CD14-positive monocyte (primary cell): ENCODE measurements around the gene GALNTL6. TPM values are rescaled to one million over a fixed set of nuclear protein-coding genes. Genes with fewer than 3 reads are reported as not detected.

Source experiments
- DNase-seq, 3 donors: peaks; one replicate each; pipeline ENCODE4 v3.0.0-alpha.2; 2011 to 2022
- H2AFZ ChIP-seq: 2 replicates; pipeline ENCODE4 v1.6.0; 2012; ENCODE audit warnings: mild to moderate bottlenecking, low read depth, low read length, inconsistent platforms; ENCODE audit not compliant: insufficient read depth, poor library complexity, severe bottlenecking
- H3K27ac ChIP-seq, 2 donors: 1 replicate in 1 of 2; 2 replicates in 1 of 2; pipeline ENCODE4 v1.5.1; 2012 to 2013; ENCODE audit warnings: low read length in 2 of 2, control low read depth in 1 of 2, inconsistent platforms in 1 of 2, low read depth in 1 of 2, mild to moderate bottlenecking in 1 of 2
- H3K27me3 ChIP-seq, 2 donors: one replicate each; pipeline versions ENCODE4 v1.6.0 to v1.6.1; 2011 to 2013; ENCODE audit warnings: low read length in 2 of 2; ENCODE audit not compliant: control insufficient read depth in 2 of 2, insufficient read depth in 2 of 2
- H3K36me3 ChIP-seq, 2 donors: replicated peaks in 1 of 2; 1 replicate in 1 of 2; 2 replicates in 1 of 2; pipeline versions ENCODE4 v1.5.1 to v1.6.1; 2012 to 2013; ENCODE audit warnings: low read length in 2 of 2, control low read depth in 1 of 2, inconsistent platforms in 1 of 2, mild to moderate bottlenecking in 1 of 2; ENCODE audit not compliant: insufficient read depth in 2 of 2, control insufficient read depth in 1 of 2
- H3K4me1 ChIP-seq, 2 donors: 1 replicate in 1 of 2; 2 replicates in 1 of 2; pipeline versions ENCODE4 v1.5.1 to v1.6.1; 2012 to 2013; ENCODE audit warnings: low read length in 2 of 2, control low read depth in 1 of 2, inconsistent platforms in 1 of 2, mild to moderate bottlenecking in 1 of 2, moderate library complexity in 1 of 2; ENCODE audit not compliant: insufficient read depth in 2 of 2, control insufficient read depth in 1 of 2
- H3K4me2 ChIP-seq: replicated peaks from 2 replicates; pipeline ENCODE3; 2012; ENCODE audit warnings: low read length, moderate library complexity, mild to moderate bottlenecking; ENCODE audit not compliant: poor library complexity, severe bottlenecking; ENCODE audit errors: extremely low read depth
- H3K4me3 ChIP-seq, 3 experiments: fragments of 200-600 bp in 1 of 3; sonication (generic) in 1 of 3; replicated peaks in 1 of 3; 1 replicate in 2 of 3; 2 replicates in 1 of 3; pipeline ENCODE4 v1.5.1; 2011 to 2013; ENCODE audit warnings: low read length in 3 of 3, mild to moderate bottlenecking in 3 of 3, control low read depth in 2 of 3, low read depth in 2 of 3, inconsistent platforms in 1 of 3, moderate library complexity in 1 of 3
- H3K79me2 ChIP-seq: 2 replicates; pipeline ENCODE4 v1.6.0; 2012; ENCODE audit warnings: mild to moderate bottlenecking, control low read depth, inconsistent platforms, low read length, moderate library complexity; ENCODE audit not compliant: insufficient read depth
- H3K9ac ChIP-seq: 2 replicates; pipeline ENCODE4 v1.6.0; 2017; ENCODE audit warnings: low read length, mild to moderate bottlenecking; ENCODE audit not compliant: insufficient read depth, poor library complexity, severe bottlenecking
- H3K9me3 ChIP-seq, 2 donors: replicated peaks in 1 of 2; 1 replicate in 1 of 2; 2 replicates in 1 of 2; pipeline versions ENCODE4 v1.5.1 to v1.6.1; 2012 to 2013; ENCODE audit warnings: low read length in 2 of 2, control low read depth in 1 of 2; ENCODE audit not compliant: control insufficient read depth in 1 of 2, insufficient read depth in 1 of 2
- H4K20me1 ChIP-seq: 2 replicates; pipeline ENCODE4 v1.6.0; 2012; ENCODE audit warnings: mild to moderate bottlenecking, low read length, control low read depth, moderate library complexity; ENCODE audit not compliant: insufficient read depth
- H3K27ac Mint-ChIP-seq, 7 donors: one replicate each; pipeline ENCODE4 v1.8.0; 2020; ENCODE audit warnings: mild to moderate bottlenecking in 7 of 7, mixed read lengths in 7 of 7, moderate library complexity in 6 of 7, inconsistent platforms in 2 of 7
- H3K27me3 Mint-ChIP-seq, 3 donors: one replicate each; pipeline ENCODE4 v1.8.0; 2021 to 2022; ENCODE audit warnings: low read depth in 3 of 3, mild to moderate bottlenecking in 3 of 3, mixed read lengths in 3 of 3, moderate library complexity in 3 of 3, inconsistent platforms in 1 of 3
- H3K36me3 Mint-ChIP-seq, 2 donors: one replicate each; pipeline ENCODE4 v1.8.0; 2020; ENCODE audit warnings: mixed read lengths in 2 of 2, inconsistent platforms in 1 of 2, mild to moderate bottlenecking in 1 of 2
- H3K4me1 Mint-ChIP-seq: one replicate; pipeline ENCODE4 v1.8.0; 2020; ENCODE audit warnings: mild to moderate bottlenecking, mixed read lengths
- H3K4me3 Mint-ChIP-seq, 2 donors: one replicate each; pipeline ENCODE4 v1.8.0; 2020; ENCODE audit warnings: mild to moderate bottlenecking in 2 of 2, mixed read lengths in 2 of 2, moderate library complexity in 1 of 2
- H3K9me3 Mint-ChIP-seq, 7 donors: one replicate each; pipeline ENCODE4 v1.8.0; 2020 to 2022; ENCODE audit warnings: mixed read lengths in 7 of 7, mild to moderate bottlenecking in 6 of 7, moderate library complexity in 6 of 7, inconsistent platforms in 2 of 7
- WGBS: methylation state at CpG from one replicate; pipeline ENCODE4 v1.1.5; 2013; ENCODE audit warnings: missing lambda C conversion rate; ENCODE audit not compliant: insufficient coverage; 5-methylcytosine and 5-hydroxymethylcytosine counted together
- intact Hi-C, 2 donors: fragments of 100-400 bp; cut with micrococcal nuclease; formaldehyde crosslinking; loops; one replicate each; pipeline versions ENCODE4 v1.15.0 to v1.15.1; 2023
- polyA plus RNA-seq, 3 donors: library from polyadenylated mRNA; depleted of rRNA in 1 of 3; unstranded in 2 of 3; stranded (reverse) in 1 of 3; fragments of 300-500 nt in 2 of 3; fragments of >200 nt in 1 of 3; fragmentation: Illumina TruSeq in 2 of 3; gene quantifications; 1 replicate in 2 of 3; 2 replicates in 1 of 3; pipeline ENCODE4 v1.2.3, GENCODE V29; 2012 to 2021
- TF ChIP-seq, protein P1 (sequence below): fragments of 200-600 bp; IDR thresholded peaks from one replicate; pipeline ENCODE4 v1.8.0; 2022; ENCODE audit warnings: antibody characterized with exemption, mild to moderate bottlenecking

The GALNTL6 gene
- polyA plus RNA-seq, 3 donors = 0.05 TPM; not detected in 2

DNA sequence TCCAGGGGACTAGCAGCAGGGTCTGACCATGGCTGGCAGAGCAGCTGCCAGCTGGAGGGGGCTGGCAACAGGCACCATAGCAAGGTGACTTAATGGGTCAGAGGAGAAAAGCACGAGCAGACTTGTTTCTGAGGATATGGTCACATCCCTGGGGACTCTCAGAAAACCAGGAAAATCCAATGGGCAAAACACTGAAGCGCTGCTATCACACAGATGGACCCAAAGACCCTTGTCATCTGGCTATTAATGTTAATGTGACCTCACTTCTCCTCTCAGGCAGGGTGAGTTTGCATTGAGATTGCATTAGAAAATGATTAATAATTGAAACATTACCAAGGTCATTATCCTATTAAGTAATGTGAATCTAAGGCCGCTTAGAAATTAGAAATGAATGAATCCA lies 1061.7 kb downstream of the GALNTL6 start:
- Mint-ChIP-seq H3K36me3 (no peaks in the 10 kb centered on the region), H3K4me3 (no peak overlapping the region), H3K9me3 (no peaks in the 10 kb centered on the region), H3K27me3 (peaks cover under 1 to 4% (median 1%) of the 10 kb centered on the region in 3 donors), H3K27ac (no peak overlapping the region), H3K4me1 (no peaks in the 10 kb centered on the region)
- no peak overlapping the region for H2AFZ ChIP-seq
- TF ChIP-seq, protein P1, sequence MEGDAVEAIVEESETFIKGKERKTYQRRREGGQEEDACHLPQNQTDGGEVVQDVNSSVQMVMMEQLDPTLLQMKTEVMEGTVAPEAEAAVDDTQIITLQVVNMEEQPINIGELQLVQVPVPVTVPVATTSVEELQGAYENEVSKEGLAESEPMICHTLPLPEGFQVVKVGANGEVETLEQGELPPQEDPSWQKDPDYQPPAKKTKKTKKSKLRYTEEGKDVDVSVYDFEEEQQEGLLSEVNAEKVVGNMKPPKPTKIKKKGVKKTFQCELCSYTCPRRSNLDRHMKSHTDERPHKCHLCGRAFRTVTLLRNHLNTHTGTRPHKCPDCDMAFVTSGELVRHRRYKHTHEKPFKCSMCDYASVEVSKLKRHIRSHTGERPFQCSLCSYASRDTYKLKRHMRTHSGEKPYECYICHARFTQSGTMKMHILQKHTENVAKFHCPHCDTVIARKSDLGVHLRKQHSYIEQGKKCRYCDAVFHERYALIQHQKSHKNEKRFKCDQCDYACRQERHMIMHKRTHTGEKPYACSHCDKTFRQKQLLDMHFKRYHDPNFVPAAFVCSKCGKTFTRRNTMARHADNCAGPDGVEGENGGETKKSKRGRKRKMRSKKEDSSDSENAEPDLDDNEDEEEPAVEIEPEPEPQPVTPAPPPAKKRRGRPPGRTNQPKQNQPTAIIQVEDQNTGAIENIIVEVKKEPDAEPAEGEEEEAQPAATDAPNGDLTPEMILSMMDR = no peak
- H3K4me1 ChIP-seq = no peaks in the 10 kb centered on the region
- no peaks in the 10 kb centered on the region for H3K79me2 ChIP-seq
- 89% methylated on average over 1 of the region's 3 CpGs for WGBS
- no peaks in the 10 kb centered on the region for H3K27me3 ChIP-seq
- no peak overlapping the region for H3K27ac ChIP-seq
- H3K36me3 ChIP-seq = no peaks in the 10 kb centered on the region
- H3K9me3 ChIP-seq = no peaks in the 10 kb centered on the region
- H3K4me3 ChIP-seq = no peak overlapping the region
- H3K4me2 ChIP-seq = no peak overlapping the region
- no peak overlapping the region for H3K9ac ChIP-seq
- no peak for DNase-seq
- no peaks in the 10 kb centered on the region for H4K20me1 ChIP-seq
- intact Hi-C loops = no loop called here

DNA sequence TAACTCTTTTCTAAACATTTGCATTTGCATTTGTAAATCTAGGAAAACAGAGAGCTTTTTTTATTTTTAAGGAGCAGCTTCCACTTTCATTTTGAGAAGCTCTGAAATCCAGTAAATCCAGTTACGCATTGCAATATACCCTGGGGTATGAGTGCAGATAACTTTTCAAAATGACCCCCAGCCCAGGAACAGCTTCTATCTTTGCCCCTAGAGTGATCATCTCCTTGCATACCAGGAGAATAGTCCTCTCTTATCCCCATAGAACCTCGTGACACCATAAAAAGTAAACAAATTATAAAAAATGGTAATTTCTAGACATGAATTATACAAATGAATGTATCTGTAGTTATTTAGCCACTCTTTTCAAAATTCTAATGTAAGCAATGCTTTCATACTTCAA lies 1063.2 kb downstream of the GALNTL6 start:
- no peaks in the 10 kb centered on the region for H3K36me3 Mint-ChIP-seq
- Histone ChIP-seq H3K4me3 (no peak overlapping the region), H4K20me1 (no peaks in the 10 kb centered on the region), H3K9me3 (no peaks in the 10 kb centered on the region), H3K4me2 (no peak overlapping the region), H3K4me1 (no peaks in the 10 kb centered on the region), H3K27ac (no peak overlapping the region), H3K9ac (no peak overlapping the region), H3K36me3 (no peaks in the 10 kb centered on the region), H2AFZ (no peak overlapping the region), H3K27me3 (no peaks in the 10 kb centered on the region), H3K79me2 (no peaks in the 10 kb centered on the region)
- no peaks in the 10 kb centered on the region for H3K9me3 Mint-ChIP-seq
- intact Hi-C loops = no loop called here
- no peaks in the 10 kb centered on the region for H3K4me1 Mint-ChIP-seq
- no peak overlapping the region for H3K4me3 Mint-ChIP-seq
- H3K27ac Mint-ChIP-seq = no peak overlapping the region
- no peak for DNase-seq
- H3K27me3 Mint-ChIP-seq = peaks cover 0 to 4% (median 1%) of the 10 kb centered on the region in 3 donors
- WGBS = 0% methylated on average over 1 of the region's 2 CpGs
- TF ChIP-seq, protein P1 = no peak
